Mammary epithelial cell (primary cell): Measurements from ENCODE around the gene CNTN5.

Experiments used
- CTCF ChIP-seq, 2 donors: IDR thresholded peaks in 1 of 2; conservative IDR thresholded peaks in 1 of 2; 2 replicates each; pipeline ENCODE4 v1.5.1; 2011 to 2012; ENCODE audit warnings: inconsistent platforms in 2 of 2, low read length in 2 of 2, mild to moderate bottlenecking in 2 of 2, control low read depth in 1 of 2, low read depth in 1 of 2; ENCODE audit not compliant: insufficient read depth in 1 of 2; ENCODE audit errors: extremely low read depth in 1 of 2
- EZH2 ChIP-seq: IDR thresholded peaks from 2 replicates; pipeline ENCODE4 v1.6.1; 2012; ENCODE audit warnings: low read length, inconsistent platforms, borderline replicate concordance

GRCh38 chr11:100367892-100368291, 1347.1 kb downstream of the CNTN5 start:
- TF ChIP-seq CTCF (conservative IDR thresholded peaks at IDR 0.05 in 1 of 2, IDR thresholded peaks at IDR 0.05 in 1 of 2; ENCODE audit: extremely low read depth in 1 of 2, insufficient read depth in 1 of 2, low read depth in 1 of 2, low read length in 2 of 2) = no peak
- TF ChIP-seq EZH2 = no peak
